ENCODE data around the gene NLRC5.
"Not testable (repeated sequence)": the region's sequence is repeated elsewhere in the genome, so short reads cannot be mapped to it uniquely, and the experiment has no call there.

Gene NLRC5

DNA sequence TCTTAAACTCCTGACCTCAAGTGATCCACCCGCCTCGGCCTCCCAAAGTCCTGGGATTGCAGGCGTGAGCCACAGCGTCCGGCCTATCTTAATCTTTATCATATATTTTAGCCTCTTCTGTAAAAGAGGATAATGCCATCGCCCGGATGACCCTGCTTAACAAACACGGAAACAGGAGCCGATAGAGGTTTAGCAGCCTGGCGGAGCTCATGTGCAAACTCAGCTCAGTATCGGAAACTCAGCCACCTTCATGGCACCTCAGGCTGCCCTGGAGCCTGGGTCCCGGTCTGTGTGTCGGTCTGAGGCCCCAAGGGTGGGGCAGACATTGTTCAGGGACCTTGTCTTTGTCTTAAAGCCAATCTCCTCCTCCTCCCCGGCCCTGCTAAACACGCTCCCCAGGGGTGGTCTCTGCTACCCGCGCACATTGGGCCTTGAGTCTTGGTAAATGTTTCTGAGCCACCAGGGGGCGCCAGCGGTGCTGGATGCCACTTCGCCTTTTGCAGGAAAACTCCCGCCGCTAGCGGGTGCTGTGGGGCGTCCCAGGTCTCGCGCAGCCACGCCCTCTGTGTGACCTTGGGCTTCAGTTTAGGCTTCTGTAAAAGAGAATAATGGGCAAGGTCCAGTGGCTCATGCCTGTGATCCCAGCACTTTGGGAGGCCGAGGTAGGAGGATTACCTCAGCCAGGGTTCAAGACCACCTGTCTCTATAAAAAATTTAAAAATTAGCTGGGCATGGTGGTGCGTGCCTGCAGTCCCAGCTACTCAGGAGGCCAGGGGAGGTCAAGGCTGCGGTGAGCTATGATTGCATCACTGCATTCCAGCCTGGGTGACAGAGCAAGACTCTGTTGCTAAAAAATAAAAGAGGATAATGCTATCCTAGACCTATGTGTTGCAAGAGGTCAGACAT lies 24.9 kb upstream of the NLRC5 start:
- DNase-seq = peak; percentile 95 to 97

DNA sequence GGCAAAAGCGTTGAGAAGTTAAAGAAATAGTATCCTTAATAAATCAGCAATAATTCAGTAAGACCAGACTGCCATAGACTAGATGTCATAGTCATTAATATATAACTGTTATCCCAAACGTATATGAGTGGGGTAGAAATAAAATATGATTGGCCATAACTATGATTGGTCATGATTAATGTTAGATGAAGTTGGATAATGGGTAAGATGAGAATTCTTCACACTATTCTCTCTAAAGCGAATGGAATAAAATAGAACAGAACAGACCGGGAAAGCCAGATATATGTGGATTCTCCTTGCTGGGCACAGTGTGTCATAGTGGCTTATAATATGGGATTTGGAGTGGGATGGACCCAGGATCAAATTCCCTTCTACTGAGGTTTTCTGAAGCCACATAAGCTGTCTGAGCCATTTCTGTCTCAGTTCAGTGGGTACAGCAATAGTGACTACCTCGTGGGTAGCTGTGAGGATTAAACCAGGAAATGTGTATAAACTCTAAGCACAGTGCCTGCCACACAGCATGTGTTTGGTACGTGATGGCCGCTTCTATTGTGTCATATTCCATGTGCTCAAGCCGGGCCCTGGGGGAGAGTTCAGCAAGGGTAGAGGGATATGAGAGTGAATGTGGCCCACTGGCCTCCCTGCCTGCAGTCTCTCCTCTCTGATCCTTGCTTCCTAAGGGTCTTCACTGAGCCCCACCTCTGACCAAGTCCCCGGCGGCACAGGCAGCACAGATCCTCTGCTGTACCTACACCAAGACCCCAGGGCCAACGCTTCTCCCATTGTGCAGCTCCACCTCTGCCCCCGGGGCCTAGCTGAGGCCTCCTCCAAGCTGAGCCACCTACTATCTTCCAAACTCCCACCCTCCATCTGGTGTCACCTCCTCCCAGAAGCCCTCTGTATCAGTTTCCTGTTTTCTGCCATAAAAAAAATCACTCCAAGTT lies 23.9 kb upstream of the NLRC5 start:
- DNase-seq = no peak

DNA sequence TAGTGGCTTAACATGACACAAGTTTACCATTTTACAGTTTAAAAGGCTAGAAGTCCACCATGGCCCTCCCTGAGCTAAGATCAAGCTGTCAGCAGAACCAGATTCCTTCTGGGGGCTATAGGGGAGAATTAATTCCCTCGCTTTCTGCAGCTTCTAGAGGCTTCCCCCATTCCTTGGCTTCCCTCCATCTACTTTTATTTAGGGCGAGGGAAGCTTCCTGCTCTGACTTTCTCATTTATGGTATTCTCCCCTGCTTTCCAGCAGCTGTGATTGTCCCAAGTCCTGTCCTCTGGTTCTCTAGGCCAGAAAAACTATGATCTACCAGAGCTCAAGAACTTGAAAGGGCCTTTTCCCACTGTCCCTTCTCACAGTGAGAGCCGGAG lies 23.3 kb upstream of the NLRC5 start:
- DNase-seq = no peak

DNA sequence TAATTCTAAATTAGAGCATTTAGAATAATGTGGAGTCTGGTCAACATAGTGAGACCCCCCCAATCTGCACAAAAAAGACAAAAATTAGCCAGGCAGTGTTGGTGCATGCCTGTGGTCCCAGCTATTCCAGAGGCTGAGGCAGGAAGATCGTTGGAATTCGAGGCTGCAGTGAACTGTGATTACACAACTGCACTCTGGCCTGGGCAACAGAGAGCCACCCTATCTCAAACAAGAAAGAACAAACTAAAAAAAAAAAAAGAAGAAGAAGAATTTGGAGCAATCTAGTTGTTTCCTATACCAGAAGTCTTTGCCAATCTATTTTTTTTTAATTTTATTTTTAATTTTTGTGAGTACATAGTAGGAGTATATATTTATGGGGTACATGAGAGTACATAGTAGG lies 21.6 kb upstream of the NLRC5 start:
- no peak for DNase-seq

DNA sequence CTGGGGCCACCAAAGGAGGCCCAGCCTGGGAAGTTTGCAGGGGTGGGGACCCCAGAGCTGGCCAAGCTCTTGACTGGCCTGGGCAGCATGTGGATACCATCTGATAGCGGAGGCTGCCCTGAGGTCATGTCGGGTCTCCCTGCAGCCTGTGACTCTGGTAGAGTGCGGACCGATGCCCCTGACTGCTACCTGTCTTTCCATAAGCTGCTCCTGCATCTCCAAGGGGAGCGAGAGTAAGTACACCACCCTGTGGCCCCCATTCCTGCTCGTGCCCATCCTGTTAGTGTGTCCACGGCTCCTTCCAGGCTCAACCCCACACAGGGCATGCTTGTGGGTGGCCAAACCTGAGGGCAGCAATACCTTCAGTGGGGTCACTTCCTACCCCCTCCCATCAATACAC lies 19.6 kb upstream of the NLRC5 start:
- DNase-seq = no peak

DNA sequence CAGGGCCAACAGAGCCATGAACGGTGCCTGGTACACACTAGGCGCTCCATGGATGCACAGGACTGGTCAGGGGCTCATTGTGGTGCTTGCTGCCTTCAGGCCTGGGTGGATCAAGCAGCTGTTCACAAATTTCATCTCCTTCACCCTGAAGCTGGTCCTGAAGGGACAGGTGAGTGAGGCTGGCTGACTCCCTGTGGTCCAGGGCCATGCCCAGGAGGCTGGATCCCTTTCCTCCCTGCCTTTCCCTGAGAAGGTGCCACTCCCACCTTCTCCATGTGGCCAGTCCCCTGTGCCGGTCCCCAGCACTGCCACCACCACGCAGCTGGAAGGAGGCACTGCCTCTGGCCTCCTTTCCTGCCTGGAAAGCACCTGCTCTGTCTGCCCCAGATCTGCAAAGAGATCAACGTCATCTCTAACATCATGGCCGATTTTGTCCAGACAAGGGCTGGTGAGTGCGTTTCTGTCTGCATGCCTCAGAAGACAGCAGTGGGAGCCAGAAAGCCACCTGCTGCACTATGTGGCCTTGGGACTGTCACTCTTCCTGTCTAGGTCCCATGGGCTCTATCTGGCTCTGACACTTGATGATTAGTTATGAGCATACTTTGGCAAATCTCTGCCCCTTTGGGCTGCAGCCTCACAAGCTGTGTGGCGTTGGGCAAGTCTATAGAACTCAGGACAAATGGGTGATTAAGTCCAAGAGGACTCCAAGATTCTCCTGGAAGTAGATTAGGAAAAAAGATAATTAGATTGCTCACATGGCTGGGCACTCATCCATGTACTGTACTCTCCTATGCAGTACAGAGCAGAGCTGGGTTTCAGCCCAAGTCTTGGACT lies 18.2 kb upstream of the NLRC5 start:
- no peak for DNase-seq

DNA sequence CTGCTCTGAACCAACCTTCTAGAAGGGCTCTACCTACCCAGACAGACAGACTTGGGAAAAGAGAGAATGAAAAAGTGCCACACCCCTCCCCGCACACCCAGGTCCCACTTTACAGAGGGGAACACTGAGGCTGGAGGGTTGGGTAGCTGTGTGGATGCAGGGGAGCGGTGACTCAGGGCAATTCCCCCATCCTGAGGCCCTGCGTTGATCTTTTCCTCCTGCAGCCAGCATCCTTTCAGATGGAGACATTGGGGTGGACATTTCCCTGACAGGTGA lies 17.7 kb upstream of the NLRC5 start:
- no peak for DNase-seq

DNA sequence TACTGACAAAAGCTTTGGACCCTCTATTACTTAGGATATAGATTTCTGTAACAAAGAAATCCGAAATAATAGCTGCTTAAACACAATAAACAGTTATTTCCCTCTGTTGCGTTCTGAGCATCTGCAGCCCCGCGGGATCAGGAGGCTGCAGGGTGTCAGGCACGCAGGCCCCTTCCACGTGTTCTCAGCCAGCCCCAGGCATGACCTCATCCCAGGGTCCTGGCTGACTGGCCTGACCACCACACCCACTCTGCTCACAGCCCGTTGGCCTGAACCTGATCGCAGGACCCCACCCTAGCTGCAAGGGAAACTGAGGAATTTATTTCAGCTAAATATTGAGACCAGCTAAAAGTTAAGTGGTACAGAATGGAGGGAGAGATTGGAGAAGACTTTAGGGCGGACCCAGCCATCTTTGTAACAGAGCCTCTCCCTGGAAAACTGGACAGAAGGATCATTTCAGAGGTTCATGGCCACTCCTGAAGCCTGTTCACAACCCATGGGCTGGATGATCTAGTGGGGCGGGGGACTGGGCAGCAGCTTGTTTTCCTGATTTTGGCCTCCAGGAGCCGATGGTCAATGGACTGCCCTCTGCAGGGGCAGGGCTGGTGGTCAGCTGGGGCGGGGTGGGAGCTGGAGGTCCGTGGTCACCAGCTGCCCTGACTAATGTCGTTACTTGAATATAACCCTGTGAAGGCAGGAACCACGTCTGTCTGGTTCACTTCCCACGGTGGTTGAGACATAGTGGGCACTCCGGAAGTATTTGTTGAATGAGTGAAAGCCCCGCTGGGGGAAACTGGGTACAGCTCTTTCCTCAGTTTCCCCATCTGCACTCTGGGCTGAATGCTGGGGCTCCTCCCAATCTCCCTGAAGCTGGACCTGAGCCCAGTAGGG lies 16.7 kb upstream of the NLRC5 start:
- DNase-seq = no peak

DNA sequence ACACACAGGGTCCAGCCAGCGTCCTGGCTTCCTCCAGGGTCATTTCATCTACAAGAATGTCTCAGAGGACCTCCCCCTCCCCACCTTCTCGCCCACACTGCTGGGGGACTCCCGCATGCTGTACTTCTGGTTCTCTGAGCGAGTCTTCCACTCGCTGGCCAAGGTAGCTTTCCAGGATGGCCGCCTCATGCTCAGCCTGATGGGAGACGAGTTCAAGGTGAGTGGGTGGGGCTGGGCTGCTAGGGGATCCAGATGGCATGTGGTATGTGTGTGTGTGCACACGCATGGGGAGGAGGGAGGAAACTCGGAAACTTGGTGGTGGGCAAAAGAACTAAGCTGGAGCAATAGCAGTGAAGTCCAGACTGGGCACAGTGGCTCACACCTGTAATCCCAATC lies 16.1 kb upstream of the NLRC5 start:
- DNase-seq = no peak

DNA sequence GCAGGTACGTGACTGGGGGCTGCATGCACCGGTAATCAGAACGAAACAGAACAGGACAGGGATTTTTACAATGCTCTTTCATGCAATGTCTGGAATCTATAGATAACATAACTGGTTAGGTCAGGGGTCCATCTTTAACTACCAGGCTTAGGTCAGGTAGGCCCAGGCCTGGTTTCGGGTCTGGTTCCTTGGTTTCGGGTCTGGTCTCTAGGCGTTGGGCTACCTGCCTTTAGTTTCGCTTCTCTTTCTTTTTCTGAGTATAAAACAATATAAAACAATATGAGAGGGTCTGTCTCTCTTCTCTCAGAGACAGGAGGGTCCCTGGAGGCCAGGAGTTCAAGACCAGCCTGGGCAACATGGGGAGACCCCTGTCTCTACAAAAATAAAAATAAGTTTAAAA lies 15.5 kb upstream of the NLRC5 start:
- DNase-seq = not testable (repeated sequence)

DNA sequence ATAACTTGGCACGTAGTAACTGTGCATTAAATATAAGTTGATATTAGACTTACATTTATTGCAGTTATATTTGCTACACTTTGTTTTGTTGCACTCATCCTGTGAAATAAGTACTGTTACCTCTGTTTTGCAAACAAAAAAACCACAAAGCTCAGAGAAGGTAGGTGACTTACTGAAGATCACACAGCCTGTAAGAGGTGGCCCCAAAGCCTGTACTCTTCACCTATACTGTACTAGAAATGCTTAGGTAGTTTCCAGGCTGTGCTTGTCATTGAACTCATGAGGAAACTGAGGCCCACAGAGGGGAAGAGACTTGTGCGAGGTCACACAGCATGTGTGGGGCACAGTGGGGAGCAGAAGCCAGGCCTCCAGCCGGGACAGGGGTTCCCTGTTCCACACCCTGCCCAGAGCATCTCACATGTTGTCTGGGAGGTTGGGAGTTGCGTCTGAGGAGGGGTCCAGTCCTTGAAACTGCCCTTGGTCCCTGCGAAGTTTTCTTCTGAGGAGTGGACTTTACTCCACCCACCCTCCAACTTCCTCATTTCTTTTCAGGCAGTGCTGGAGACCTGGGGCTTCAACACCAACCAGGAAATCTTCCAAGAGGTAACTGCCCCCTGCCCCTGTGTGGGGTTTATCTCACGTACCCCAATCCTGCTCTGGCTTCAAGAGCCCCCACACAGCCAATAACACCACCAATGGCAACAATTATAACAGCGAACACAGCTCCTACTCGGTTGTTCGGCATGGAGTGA lies 14.6 kb upstream of the NLRC5 start:
- no peak for DNase-seq

DNA sequence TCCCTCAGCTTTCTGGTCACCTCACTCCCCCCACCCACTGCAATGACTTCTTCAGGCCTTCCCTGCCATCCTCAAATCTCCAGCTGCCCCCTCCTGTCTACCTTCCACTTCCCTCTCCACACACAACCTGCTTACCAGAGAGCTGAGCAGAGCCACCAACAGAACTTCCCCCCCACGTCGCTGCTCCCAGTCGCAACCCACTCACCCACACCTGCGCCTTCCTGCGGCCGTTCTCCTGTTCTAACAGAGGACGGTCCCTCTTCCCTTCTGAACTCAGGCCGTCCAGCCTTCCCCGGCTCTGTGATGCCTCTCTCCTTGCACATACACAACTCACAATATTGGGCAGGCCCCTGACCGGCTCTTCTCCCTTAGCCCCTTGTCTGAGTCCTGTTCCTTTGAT lies 13.6 kb upstream of the NLRC5 start:
- no peak for DNase-seq

DNA sequence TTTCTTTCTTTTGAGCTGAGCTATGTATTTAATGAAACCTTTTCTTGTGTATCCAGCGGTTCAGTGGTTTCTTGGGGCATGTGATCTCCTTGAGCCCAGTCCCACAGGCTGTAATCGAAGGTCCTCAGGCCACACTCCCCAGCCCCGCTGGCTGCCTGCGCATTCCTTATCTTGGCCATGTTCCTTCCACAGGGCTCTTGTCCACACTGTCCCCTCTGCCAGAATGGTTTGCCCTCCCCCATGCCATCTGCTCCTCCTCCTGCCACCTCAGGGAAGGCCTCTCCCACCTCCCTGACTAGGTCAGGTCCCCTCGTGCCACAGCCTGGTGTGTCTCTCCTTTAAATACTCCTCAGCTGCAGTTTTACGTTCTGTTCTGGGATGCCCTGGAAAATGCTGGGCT lies 12.1 kb upstream of the NLRC5 start:
- DNase-seq = no peak

DNA sequence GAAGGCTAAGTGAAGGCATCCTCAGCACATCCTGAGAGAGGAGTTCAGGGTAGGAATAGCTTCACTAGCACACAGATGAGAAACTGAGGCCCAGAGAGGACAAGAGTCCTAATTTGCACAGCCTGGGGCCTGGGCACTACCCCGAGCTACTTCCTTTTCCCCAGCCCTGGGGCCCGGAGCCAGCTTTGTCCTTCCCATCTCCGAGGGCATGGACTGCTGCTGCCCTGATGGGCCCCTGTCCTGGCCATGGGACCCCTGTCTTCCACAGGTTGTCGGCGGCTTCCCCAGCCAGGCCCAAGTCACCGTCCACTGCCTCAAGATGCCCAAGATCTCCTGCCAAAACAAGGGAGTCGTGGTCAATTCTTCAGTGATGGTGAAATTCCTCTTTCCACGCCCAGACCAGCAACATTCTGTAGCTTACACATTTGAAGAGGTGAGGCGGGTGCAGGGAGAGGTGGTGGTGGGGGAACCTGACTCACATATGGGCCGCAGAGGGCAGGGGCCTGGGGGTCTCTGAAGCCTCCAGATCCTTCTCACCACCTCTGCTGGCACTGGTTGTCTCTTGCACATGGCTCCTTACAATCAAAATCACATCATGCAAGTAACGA lies 11.4 kb upstream of the NLRC5 start:
- no peak for DNase-seq

DNA sequence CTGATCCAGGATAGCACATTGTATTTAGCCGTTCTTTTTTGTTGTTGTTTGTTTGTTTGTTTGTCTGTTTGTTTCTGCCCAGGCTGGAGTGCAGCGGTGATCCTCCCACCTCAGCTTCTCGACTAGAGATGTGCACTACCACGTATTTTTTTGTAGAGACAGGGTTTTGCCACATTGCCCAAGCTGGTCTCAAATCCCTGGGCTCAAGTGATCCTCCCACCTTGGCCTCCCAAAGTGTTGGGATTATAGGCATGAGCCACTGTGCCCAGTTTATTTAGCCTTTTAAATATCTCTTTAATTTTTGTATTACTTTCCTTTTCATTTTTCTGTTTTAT lies 9.2 kb upstream of the NLRC5 start:
- DNase-seq = no peak

DNA sequence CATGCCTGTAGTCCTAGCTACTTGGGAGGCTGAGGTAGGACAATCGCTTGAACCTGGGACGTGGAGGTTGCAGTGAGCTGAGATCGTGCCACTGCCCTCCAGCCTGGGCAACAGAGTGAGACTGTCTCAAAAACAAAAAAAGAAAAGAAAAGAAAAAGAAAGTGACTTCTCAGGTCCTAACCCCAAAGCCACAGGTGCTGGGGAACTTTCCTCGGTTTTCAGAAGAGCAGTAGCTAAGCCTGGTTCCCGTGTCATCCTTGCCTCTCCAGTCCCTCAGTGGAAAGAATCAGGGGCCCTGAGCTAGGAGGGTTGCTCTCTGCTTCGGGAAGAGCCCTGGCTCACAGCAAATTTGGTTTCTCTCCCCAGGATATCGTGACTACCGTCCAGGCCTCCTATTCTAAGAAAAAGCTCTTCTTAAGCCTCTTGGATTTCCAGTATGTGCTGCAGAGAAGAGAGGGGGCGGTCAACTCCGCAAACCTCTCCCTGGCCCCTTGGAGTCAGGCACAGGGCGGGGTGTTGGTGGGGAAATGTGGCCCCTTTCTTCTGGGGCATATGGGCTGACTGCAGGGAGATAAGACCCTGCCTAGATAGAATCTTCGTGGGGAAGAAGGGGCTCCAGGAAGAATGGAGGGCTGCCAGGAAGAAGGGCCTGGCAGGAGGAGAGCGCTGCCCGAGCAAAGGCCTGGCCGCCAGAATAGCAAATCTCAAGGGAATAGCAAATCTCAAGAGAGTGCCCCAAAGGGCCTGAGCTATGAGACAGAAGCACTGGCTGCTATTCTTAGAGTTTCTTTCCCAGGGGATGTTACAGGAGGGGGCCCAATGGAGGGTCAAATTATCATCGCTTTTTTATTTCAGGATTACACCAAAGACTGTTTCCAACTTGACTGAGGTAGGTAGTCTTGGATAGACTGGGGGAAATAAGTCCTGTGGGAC lies 8.3 kb upstream of the NLRC5 start:
- DNase-seq = no peak

DNA sequence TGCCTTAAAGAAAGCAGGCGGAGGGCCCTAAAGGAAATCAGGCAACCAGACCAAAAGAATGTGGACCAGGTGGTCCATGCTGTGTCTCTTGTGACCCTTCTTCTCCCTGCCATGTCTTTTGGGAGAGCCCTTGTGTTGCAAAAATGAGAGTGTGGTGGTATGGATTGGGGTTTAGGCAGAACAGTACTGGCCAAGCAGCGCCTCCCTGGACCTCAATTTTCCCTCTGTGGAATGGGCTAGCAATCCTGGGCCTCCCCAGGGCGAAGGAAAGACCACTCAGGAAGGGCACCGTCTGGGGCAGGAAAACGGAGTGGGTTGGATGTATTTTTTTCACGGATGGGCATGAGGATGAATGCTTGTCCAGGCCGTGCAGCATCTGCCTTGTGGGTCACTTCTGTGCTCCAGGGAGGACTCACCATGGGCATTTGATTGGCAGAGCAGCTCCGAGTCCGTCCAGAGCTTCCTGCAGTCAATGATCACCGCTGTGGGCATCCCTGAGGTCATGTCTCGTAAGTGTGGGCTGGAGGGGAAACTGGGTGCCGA lies 7.6 kb upstream of the NLRC5 start:
- DNase-seq = no peak

DNA sequence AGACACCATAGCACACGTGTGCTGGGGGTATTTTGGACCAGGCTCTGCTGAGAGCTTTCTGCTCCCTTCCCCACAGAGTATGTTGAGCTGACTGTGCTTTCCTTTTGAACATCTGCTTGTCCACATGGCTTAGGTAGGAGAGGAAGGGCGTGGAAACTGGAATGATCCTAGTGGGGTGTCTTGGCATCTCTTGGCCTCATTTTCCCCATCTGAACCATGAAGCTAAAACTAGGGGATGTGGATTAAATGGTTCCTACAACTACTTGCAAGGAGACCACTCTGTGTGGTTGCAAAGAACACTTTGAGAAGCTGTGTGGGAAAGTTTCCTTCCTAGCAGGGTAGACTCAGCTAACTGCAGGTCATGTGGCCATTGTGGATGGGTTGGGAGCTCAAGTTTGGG lies 6.7 kb upstream of the NLRC5 start:
- no peak for DNase-seq

DNA sequence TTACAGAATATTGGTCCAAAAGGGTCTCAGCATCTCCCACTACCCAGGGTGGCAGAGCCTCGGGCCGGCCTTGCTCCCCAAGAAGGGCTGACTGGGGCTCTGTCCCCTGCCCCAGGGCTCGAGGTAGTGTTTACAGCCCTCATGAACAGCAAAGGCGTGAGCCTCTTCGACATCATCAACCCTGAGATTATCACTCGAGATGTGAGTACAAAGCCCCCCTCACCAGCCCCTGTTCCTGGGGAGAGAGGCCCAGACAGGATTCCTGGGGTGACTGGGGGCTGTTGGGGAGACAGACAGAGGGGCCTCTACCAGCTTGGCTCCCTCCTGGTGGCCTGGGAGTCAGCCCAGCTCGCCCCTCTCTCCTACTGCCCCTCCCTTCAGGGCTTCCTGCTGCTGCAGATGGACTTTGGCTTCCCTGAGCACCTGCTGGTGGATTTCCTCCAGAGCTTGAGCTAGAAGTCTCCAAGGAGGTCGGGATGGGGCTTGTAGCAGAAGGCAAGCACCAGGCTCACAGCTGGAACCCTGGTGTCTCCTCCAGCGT lies 6.1 kb upstream of the NLRC5 start:
- no peak for DNase-seq

All from activated CD4-positive, alpha-beta T cell treated with anti-CD3 and anti-CD28 coated beads for 4 hours (primary cell).